Parathyroid adenoma (tissue), 2 donors: ENCODE data around the gene NUDT22.

Experiments
- H2AFZ ChIP-seq: fragments of 300-600 bp; sonication (generic); one replicate; pipeline ENCODE4 v1.7.0; 2017; ENCODE audit warnings: antibody characterized with exemption, mild to moderate bottlenecking
- H3K27ac ChIP-seq: fragments of 300-600 bp; sonication (generic); one replicate; pipeline ENCODE4 v1.7.0; 2017
- H3K27me3 ChIP-seq: fragments of 300-600 bp; sonication (generic); one replicate; pipeline ENCODE4 v1.7.0; 2017; ENCODE audit warnings: low read length; ENCODE audit not compliant: control insufficient read depth, insufficient read depth
- H3K36me3 ChIP-seq: fragments of 300-600 bp; sonication (generic); one replicate; pipeline ENCODE4 v1.7.0; 2017; ENCODE audit warnings: low read length; ENCODE audit not compliant: control insufficient read depth, insufficient read depth
- H3K4me1 ChIP-seq: fragments of 300-600 bp; sonication (generic); one replicate; pipeline ENCODE4 v1.7.0; 2017; ENCODE audit warnings: control low read depth
- H3K4me2 ChIP-seq: fragments of 300-600 bp; sonication (generic); one replicate; pipeline ENCODE4 v1.7.0; 2017; ENCODE audit warnings: low read length
- H3K4me3 ChIP-seq: fragments of 300-600 bp; sonication (generic); one replicate; pipeline ENCODE4 v1.7.0; 2017; ENCODE audit warnings: low read depth, low read length
- H3K79me2 ChIP-seq: fragments of 300-600 bp; sonication (generic); one replicate; pipeline ENCODE4 v1.7.0; 2017; ENCODE audit warnings: control low read depth
- H3K9ac ChIP-seq: fragments of 300-600 bp; sonication (generic); one replicate; pipeline ENCODE4 v1.7.0; 2017; ENCODE audit warnings: mild to moderate bottlenecking
- H3K9me3 ChIP-seq: fragments of 300-600 bp; sonication (generic); one replicate; pipeline ENCODE4 v1.7.0; 2017; ENCODE audit warnings: low read length; ENCODE audit not compliant: control insufficient read depth
- CTCF ChIP-seq: fragments of 300-600 bp; sonication (generic); IDR thresholded peaks from one replicate; pipeline ENCODE4 v1.7.0; 2017; ENCODE audit warnings: antibody characterized with exemption, mild to moderate bottlenecking
- donor health status: primary hyperparathyroidism.

NUDT22 gene

GRCh38 chr11:64253481-64253880 lies 27.4 kb downstream of the NUDT22 start:
- H3K79me2 ChIP-seq, result no peaks in the 10 kb centered on the region
- no peak overlapping the region for H3K9ac ChIP-seq
- peaks cover 23% of the 10 kb centered on the region for H3K4me1 ChIP-seq
- H3K27ac ChIP-seq, result no peak overlapping the region
- H3K36me3 ChIP-seq, result no peaks in the 10 kb centered on the region
- no peak overlapping the region for H2AFZ ChIP-seq
- no peaks in the 10 kb centered on the region for H3K9me3 ChIP-seq
- H3K4me2 ChIP-seq, result no peak overlapping the region
- no peak overlapping the region for H3K4me3 ChIP-seq
- H3K27me3 ChIP-seq, result no peaks in the 10 kb centered on the region
- no peak for TF ChIP-seq CTCF

- H3K27me3 ChIP-seq, result no peaks in the 10 kb centered on the region
- H3K4me2 ChIP-seq, result no peak overlapping the region
- H3K4me1 ChIP-seq, result peaks cover 23% of the 10 kb centered on the region
- no peaks in the 10 kb centered on the region for H3K79me2 ChIP-seq
- TF ChIP-seq CTCF, result no peak
- H2AFZ ChIP-seq, result no peak overlapping the region
- no peak overlapping the region for H3K27ac ChIP-seq
- H3K9ac ChIP-seq, result no peak overlapping the region
- H3K9me3 ChIP-seq, result no peaks in the 10 kb centered on the region
- H3K36me3 ChIP-seq, result no peaks in the 10 kb centered on the region
- no peak overlapping the region for H3K4me3 ChIP-seq
Measured at GRCh38 chr11:64254326-64254725, 28.3 kb downstream of the NUDT22 start.

GRCh38 chr11:64255135-64256128 lies 29.4 kb downstream of the NUDT22 start:
- Histone ChIP-seq H3K4me3 (no peak overlapping the region), H3K4me2 (no peak overlapping the region), H3K79me2 (no peaks in the 10 kb centered on the region), H3K9me3 (no peaks in the 10 kb centered on the region), H3K9ac (no peak overlapping the region), H2AFZ (no peak overlapping the region), H3K27ac (peak overlapping the region; percentile 15), H3K36me3 (no peaks in the 10 kb centered on the region), H3K4me1 (peaks cover 23% of the 10 kb centered on the region), H3K27me3 (no peaks in the 10 kb centered on the region)
- no peak for TF ChIP-seq CTCF

GRCh38 chr11:64256300-64256699 lies 30.2 kb downstream of the NUDT22 start:
- Histone ChIP-seq H3K4me1 (peaks cover 23% of the 10 kb centered on the region), H3K36me3 (no peaks in the 10 kb centered on the region), H2AFZ (no peak overlapping the region), H3K79me2 (no peaks in the 10 kb centered on the region), H3K27me3 (no peaks in the 10 kb centered on the region), H3K4me2 (no peak overlapping the region), H3K4me3 (no peak overlapping the region), H3K9ac (no peak overlapping the region), H3K27ac (no peak overlapping the region), H3K9me3 (no peaks in the 10 kb centered on the region)
- TF ChIP-seq CTCF, result no peak

GRCh38 chr11:64258356-64258755 lies 32.3 kb downstream of the NUDT22 start:
- Histone ChIP-seq H3K4me1 (peaks cover 23% of the 10 kb centered on the region), H3K27ac (no peak overlapping the region), H3K79me2 (no peaks in the 10 kb centered on the region), H3K36me3 (no peaks in the 10 kb centered on the region), H3K9ac (no peak overlapping the region), H2AFZ (no peak overlapping the region), H3K27me3 (no peaks in the 10 kb centered on the region), H3K9me3 (no peaks in the 10 kb centered on the region), H3K4me2 (no peak overlapping the region), H3K4me3 (no peak overlapping the region)
- TF ChIP-seq CTCF, result no peak
